Keratinocyte (primary cell): ENCODE measurements around the gene ITGAD. TPM values are rescaled to one million over a fixed set of nuclear protein-coding genes. Genes with fewer than 3 reads are reported as not detected.

Source experiments
- DNase-seq: peaks from one replicate; pipeline ENCODE4 v3.0.0-alpha.2; 2011; ENCODE audit warnings: low read depth, missing footprints, low spot score
- FAIRE-seq: peaks from 2 replicates; lab custom pipeline; 2011; peaks lifted over from hg19 to GRCh38; lab: Jason Lieb, UNC
- H2AFZ ChIP-seq: 2 replicates; pipeline ENCODE4 v1.6.0; 2012; ENCODE audit warnings: low read length, control low read depth, inconsistent platforms; ENCODE audit not compliant: control insufficient read depth
- H3K27ac ChIP-seq: 2 replicates; pipeline ENCODE4 v1.5.1; 2011; ENCODE audit warnings: low read length; ENCODE audit not compliant: control insufficient read depth, insufficient read depth
- H3K27me3 ChIP-seq: 3 replicates; pipeline ENCODE4 v1.6.0; 2011; ENCODE audit warnings: low read length; ENCODE audit not compliant: control insufficient read depth, insufficient read depth; ENCODE audit errors: extremely low read depth
- H3K36me3 ChIP-seq, 2 experiments: 2 replicates in 1 of 2; 3 replicates in 1 of 2; pipeline ENCODE4 v1.5.1; 2011; ENCODE audit warnings: low read length in 2 of 2, mild to moderate bottlenecking in 1 of 2; ENCODE audit not compliant: control insufficient read depth in 2 of 2, insufficient read depth in 2 of 2; ENCODE audit errors: extremely low read depth in 1 of 2
- H3K4me1 ChIP-seq: 3 replicates; pipeline ENCODE4 v1.5.1; 2011; ENCODE audit warnings: low read length; ENCODE audit not compliant: control insufficient read depth, insufficient read depth; ENCODE audit errors: extremely low read depth
- H3K4me2 ChIP-seq: 3 replicates; pipeline ENCODE4 v1.6.0; 2011; ENCODE audit warnings: low read depth, low read length; ENCODE audit not compliant: control insufficient read depth, insufficient read depth; ENCODE audit errors: extremely low read depth
- H3K4me3 ChIP-seq, 3 experiments: fragments of 200-600 bp in 1 of 3; sonication (generic) in 1 of 3; 2 replicates in 2 of 3; 3 replicates in 1 of 3; pipeline ENCODE4 v1.5.1; 2011 to 2016; ENCODE audit warnings: low read length in 3 of 3, mild to moderate bottlenecking in 3 of 3, control low read depth in 2 of 3, inconsistent platforms in 1 of 3, low read depth in 1 of 3, mixed read lengths in 1 of 3, mixed run types in 1 of 3, moderate library complexity in 1 of 3; ENCODE audit not compliant: control insufficient read depth in 2 of 3, insufficient read depth in 2 of 3; ENCODE audit errors: extremely low read depth in 1 of 3
- H3K79me2 ChIP-seq: 2 replicates; pipeline ENCODE4 v1.6.0; 2012; ENCODE audit warnings: low read length; ENCODE audit not compliant: control insufficient read depth, insufficient read depth
- H3K9ac ChIP-seq: 3 replicates; pipeline ENCODE4 v1.6.0; 2011; ENCODE audit warnings: low read length; ENCODE audit not compliant: control insufficient read depth, insufficient read depth; ENCODE audit errors: extremely low read depth
- H3K9me1 ChIP-seq: 3 replicates; pipeline ENCODE4 v1.6.0; 2011; ENCODE audit warnings: low read length; ENCODE audit not compliant: control insufficient read depth, insufficient read depth; ENCODE audit errors: extremely low read depth
- H3K9me3 ChIP-seq: 2 replicates; pipeline ENCODE4 v1.5.1; 2012; ENCODE audit warnings: low read depth, low read length; ENCODE audit not compliant: control insufficient read depth
- H4K20me1 ChIP-seq: 3 replicates; pipeline ENCODE4 v1.6.0; 2011; ENCODE audit warnings: low read length; ENCODE audit not compliant: control insufficient read depth, insufficient read depth; ENCODE audit errors: extremely low read depth
- CTCF ChIP-seq, 3 experiments: IDR thresholded peaks in 1 of 3; conservative IDR thresholded peaks in 1 of 3; optimal IDR thresholded peaks in 1 of 3; 2 replicates in 2 of 3; 3 replicates in 1 of 3; pipeline versions ENCODE3 to v1.5.1; 2011; ENCODE audit warnings: low read length in 3 of 3, mild to moderate bottlenecking in 3 of 3, moderate library complexity in 2 of 3, control low read depth in 1 of 3, inconsistent platforms in 1 of 3; ENCODE audit not compliant: insufficient read depth in 2 of 3; ENCODE audit errors: extremely low read depth in 1 of 3
- EZH2 ChIP-seq: IDR thresholded peaks from one replicate; pipeline ENCODE4 v1.6.1; 2012; ENCODE audit warnings: inconsistent platforms, mild to moderate bottlenecking, low read length, moderate library complexity
- dilution Hi-C: fragments of 300-500 bp; cut with MboI; formaldehyde crosslinking; loops from one replicate; pipeline ENCODE4 v1.7.0; 2020; ENCODE audit warnings: low sequenced_read_pairs; ENCODE audit not compliant: extremely low pct_ligation_motif_present
- polyA plus RNA-seq, 5 experiments: library from polyadenylated mRNA; depleted of rRNA in 3 of 5; stranded (reverse) in 3 of 5; stranded (forward) in 1 of 5; unstranded in 1 of 5; fragments of >200 nt; gene quantifications; 1 replicate in 1 of 5; 2 replicates in 3 of 5; 3 replicates in 1 of 5; pipeline versions ENCODE4 v1.2.1 to v1.2.3, GENCODE V29; 2011 to 2012; ENCODE audit warnings: missing spikeins in 2 of 5, low read depth in 1 of 5, low replicate concordance in 1 of 5

ITGAD gene
- polyA plus RNA-seq, 1 donor (not counting 4 experiments of a cell fraction or from before 2014, with no cell fraction given), result not detected

GRCh38 chr16:31404353-31405064 is 11.4 kb downstream of the ITGAD start:
- no peak overlapping the region for H3K27ac ChIP-seq
- no peak for FAIRE-seq

DNA sequence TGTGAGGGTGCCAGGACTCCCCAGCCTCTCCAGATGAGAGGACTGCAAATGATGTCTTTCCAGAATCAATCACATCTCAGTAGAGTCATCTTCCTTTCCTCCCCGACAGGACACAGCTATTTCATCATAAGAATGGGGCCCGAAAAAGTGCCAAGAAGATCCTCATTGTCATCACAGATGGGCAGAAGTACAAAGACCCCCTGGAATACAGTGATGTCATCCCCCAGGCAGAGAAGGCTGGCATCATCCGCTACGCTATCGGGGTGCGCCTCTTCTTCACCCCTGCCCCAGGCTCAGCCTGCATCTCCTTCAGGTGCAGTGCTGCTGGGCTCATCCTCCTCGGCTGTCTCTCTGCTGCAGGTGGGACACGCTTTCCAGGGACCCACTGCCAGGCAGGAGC is 14.3 kb downstream of the ITGAD start:
- no peaks in the 10 kb centered on the region for H3K27me3 ChIP-seq
- no peaks in the 10 kb centered on the region for H3K79me2 ChIP-seq
- TF ChIP-seq EZH2, result no peak
- TF ChIP-seq CTCF (optimal IDR thresholded peaks at IDR 0.05 in 1 of 3, IDR thresholded peaks at IDR 0.05 in 1 of 3, conservative IDR thresholded peaks at IDR 0.05 in 1 of 3; ENCODE audit: extremely low read depth in 1 of 3, insufficient read depth in 2 of 3, low read length in 3 of 3), result no peak
- H3K4me3 ChIP-seq, result no peak overlapping the region
- H3K9ac ChIP-seq, result no peak overlapping the region
- H3K36me3 ChIP-seq, result no peaks in the 10 kb centered on the region
- no peaks in the 10 kb centered on the region for H3K9me3 ChIP-seq
- no peak overlapping the region for H3K27ac ChIP-seq
- no peaks in the 10 kb centered on the region for H3K4me1 ChIP-seq
- no peak for FAIRE-seq
- H2AFZ ChIP-seq, result no peak overlapping the region
- no peaks in the 10 kb centered on the region for H4K20me1 ChIP-seq
- no peak for DNase-seq
- dilution Hi-C loops, result no loop called here
- H3K4me2 ChIP-seq, result no peak overlapping the region
- H3K9me1 ChIP-seq, result no peaks in the 10 kb centered on the region

More at GRCh38 chr16:31404353-31405064, 11.4 kb downstream of the ITGAD start:
- Histone ChIP-seq H2AFZ (no peak overlapping the region), H3K36me3 (no peaks in the 10 kb centered on the region), H3K9ac (no peak overlapping the region), H3K79me2 (no peaks in the 10 kb centered on the region), H3K4me3 (no peak overlapping the region), H3K4me1 (no peaks in the 10 kb centered on the region), H3K4me2 (no peak overlapping the region), H3K9me3 (no peaks in the 10 kb centered on the region), H4K20me1 (no peaks in the 10 kb centered on the region), H3K27me3 (no peaks in the 10 kb centered on the region), H3K9me1 (no peaks in the 10 kb centered on the region)
- no peak for TF ChIP-seq CTCF (optimal IDR thresholded peaks at IDR 0.05 in 1 of 3, IDR thresholded peaks at IDR 0.05 in 1 of 3, conservative IDR thresholded peaks at IDR 0.05 in 1 of 3; ENCODE audit: extremely low read depth in 1 of 3, insufficient read depth in 2 of 3, low read length in 3 of 3)
- no peak for TF ChIP-seq EZH2
- no peak for DNase-seq
- dilution Hi-C loops, result no loop called here
